Stimulated activated CD4-positive, alpha-beta T cell treated with anti-CD3 and anti-CD28 coated beads, Interleukin-15, amount 100 ng/mL, for 24 hours (primary cell): Measurements from ENCODE around the gene SRC.

Experiments
- DNase-seq: peaks from one replicate; pipeline ENCODE4 v3.0.0-alpha.2; 2020

The SRC gene

GRCh38 chr20:37385176-37385575 lies 39.2 kb downstream of the SRC start:
- DNase-seq = no peak

- DNase-seq = no peak
These were observed 39.9 kb downstream of the SRC start for GRCh38 chr20:37385659-37386504.

GRCh38 chr20:37386505-37387251 lies 40.7 kb downstream of the SRC start:
- no peak for DNase-seq

- DNase-seq = no peak
These were observed 41.8 kb downstream of the SRC start for GRCh38 chr20:37387519-37388269.

GRCh38 chr20:37388831-37389230 lies 42.9 kb downstream of the SRC start:
- no peak for DNase-seq

GRCh38 chr20:37389241-37389747 lies 43.4 kb downstream of the SRC start:
- DNase-seq = no peak

GRCh38 chr20:37389844-37390275 lies 43.9 kb downstream of the SRC start:
- no peak for DNase-seq

- DNase-seq = no peak
These were observed 44.6 kb downstream of the SRC start for GRCh38 chr20:37390503-37390890.

- DNase-seq = no peak
These were observed 45.1 kb downstream of the SRC start for GRCh38 chr20:37390891-37391525.

GRCh38 chr20:37392441-37393195 lies 46.7 kb downstream of the SRC start:
- DNase-seq = peak; percentile 44

GRCh38 chr20:37393196-37393862 lies 47.4 kb downstream of the SRC start:
- DNase-seq = no peak

- no peak for DNase-seq
These were observed 48.1 kb downstream of the SRC start for GRCh38 chr20:37393863-37394542.

GRCh38 chr20:37394543-37395409 lies 48.8 kb downstream of the SRC start:
- no peak for DNase-seq

- DNase-seq = no peak
These were observed 49.5 kb downstream of the SRC start for GRCh38 chr20:37395410-37395797.

- DNase-seq = no peak
These were observed 50.0 kb downstream of the SRC start for GRCh38 chr20:37395921-37396415.

GRCh38 chr20:37396416-37397075 lies 50.6 kb downstream of the SRC start:
- DNase-seq = no peak

- no peak for DNase-seq
These were observed 51.4 kb downstream of the SRC start for GRCh38 chr20:37397076-37397953.
